Germinal center (tissue), 1 donor: ENCODE results near the gene MRPL55.

ENCODE experiments used
- DNase-seq: peaks from one replicate; pipeline ENCODE4 v3.0.0; 2012; ENCODE audit warnings: mixed read lengths, low spot score

Gene MRPL55

GRCh38 chr1:228109073-228109961, at the start of gene MRPL55:
MRPL55 (minus strand) TSS chr1:228109299; CDS start chr1:228108260, 1,039 bp downstream.
- DNase-seq = peak; percentile 94

GRCh38 chr1:228158151-228159007, 49.3 kb upstream of the MRPL55 start:
- no peak for DNase-seq

- DNase-seq = no peak
Observed at GRCh38 chr1:228157729-228158126, 48.6 kb upstream of the MRPL55 start.

GRCh38 chr1:228156941-228157728, 48.0 kb upstream of the MRPL55 start:
- DNase-seq = no peak

GRCh38 chr1:228156515-228156881, 47.4 kb upstream of the MRPL55 start:
- no peak for DNase-seq

- no peak for DNase-seq
Observed at GRCh38 chr1:228155596-228156514, 46.8 kb upstream of the MRPL55 start.

GRCh38 chr1:228154670-228155571, 45.8 kb upstream of the MRPL55 start:
- DNase-seq = no peak

- no peak for DNase-seq
Observed at GRCh38 chr1:228154021-228154669, 45.0 kb upstream of the MRPL55 start.

GRCh38 chr1:228152918-228153258, 43.8 kb upstream of the MRPL55 start:
- no peak for DNase-seq

- DNase-seq = no peak
Observed at GRCh38 chr1:228152097-228152917, 43.2 kb upstream of the MRPL55 start.

- no peak for DNase-seq
Observed at GRCh38 chr1:228151180-228151925, 42.3 kb upstream of the MRPL55 start.

GRCh38 chr1:228150461-228151179, 41.5 kb upstream of the MRPL55 start:
- DNase-seq = no peak

GRCh38 chr1:228150120-228150460, 41.0 kb upstream of the MRPL55 start:
- no peak for DNase-seq

- DNase-seq = no peak
Observed at GRCh38 chr1:228149406-228150119, 40.5 kb upstream of the MRPL55 start, which contains the start of gene GJC2. GJC2 (plus strand) TSS chr1:228149930; CDS start chr1:228157759, 7,829 bp downstream.

GRCh38 chr1:228148935-228149405, 39.9 kb upstream of the MRPL55 start:
- no peak for DNase-seq

GRCh38 chr1:228148196-228148861, 39.2 kb upstream of the MRPL55 start:
- no peak for DNase-seq
